ENCODE measurements around the gene NGLY1.

Gene NGLY1

GRCh38 chr3:25826510-25826909 lies 43.3 kb upstream of the NGLY1 start:
- no peak overlapping the region for H3K27ac ChIP-seq (ENCODE audit: low read depth, low read length, poor library complexity, severe bottlenecking)
- H3K9me3 ChIP-seq (ENCODE audit: low read length), result no peaks in the 10 kb centered on the region
- no peak overlapping the region for H2AFZ ChIP-seq (ENCODE audit: low read length)
- H3K27me3 ChIP-seq (ENCODE audit: insufficient read depth, low read length), result peaks cover 3% of the 10 kb centered on the region; the same call in 1 of the 2 replicates
- no peak overlapping the region for H3K9ac ChIP-seq (ENCODE audit: low read length)
- H4K20me1 ChIP-seq (ENCODE audit: insufficient read depth, low read length), result no peaks in the 10 kb centered on the region
- no peak for TF ChIP-seq CTCF (IDR thresholded peaks at IDR 0.05; ENCODE audit: low read length)
- TF ChIP-seq EZH2 (IDR thresholded peaks at IDR 0.05; ENCODE audit: borderline replicate concordance, low read length), result no peak
- no peaks in the 10 kb centered on the region for H3K79me2 ChIP-seq (ENCODE audit: insufficient read depth, low read length)
- H3K4me3 ChIP-seq (ENCODE audit: low read depth, low read length, poor library complexity, severe bottlenecking), result no peak overlapping the region
- no peaks in the 10 kb centered on the region for H3K9me2 ChIP-seq (ENCODE audit: low read depth, low read length)
- no peaks in the 10 kb centered on the region; the same call in 1 of the 2 replicates for H3K36me3 ChIP-seq (ENCODE audit: insufficient read depth, low read length)
- H3K4me1 ChIP-seq (ENCODE audit: insufficient read depth, low read length, severe bottlenecking), result no peaks in the 10 kb centered on the region
- H3F3A ChIP-seq (ENCODE audit: insufficient read depth, low read length), result no peaks in the 10 kb centered on the region
- H3K4me2 ChIP-seq (ENCODE audit: low read length), result no peak overlapping the region

- TF ChIP-seq CTCF (IDR thresholded peaks at IDR 0.05; ENCODE audit: low read length) (no peak), EZH2 (IDR thresholded peaks at IDR 0.05; ENCODE audit: borderline replicate concordance, low read length) (no peak)
- H3K4me2 ChIP-seq (ENCODE audit: low read length), result no peak overlapping the region
- no peaks in the 10 kb centered on the region for H4K20me1 ChIP-seq (ENCODE audit: insufficient read depth, low read length)
- no peaks in the 10 kb centered on the region for H3K36me3 ChIP-seq (ENCODE audit: insufficient read depth, low read length)
- no peaks in the 10 kb centered on the region for H3K27me3 ChIP-seq (ENCODE audit: insufficient read depth, low read length)
- no peak overlapping the region for H2AFZ ChIP-seq (ENCODE audit: low read length)
- no peaks in the 10 kb centered on the region for H3F3A ChIP-seq (ENCODE audit: insufficient read depth, low read length)
- H3K9me2 ChIP-seq (ENCODE audit: low read depth, low read length), result no peaks in the 10 kb centered on the region
- H3K4me3 ChIP-seq (ENCODE audit: low read depth, low read length, poor library complexity, severe bottlenecking), result no peak overlapping the region
- no peaks in the 10 kb centered on the region for H3K9me3 ChIP-seq (ENCODE audit: low read length)
- no peaks in the 10 kb centered on the region for H3K4me1 ChIP-seq (ENCODE audit: insufficient read depth, low read length, severe bottlenecking)
- no peak overlapping the region for H3K27ac ChIP-seq (ENCODE audit: low read depth, low read length, poor library complexity, severe bottlenecking)
- H3K79me2 ChIP-seq (ENCODE audit: insufficient read depth, low read length), result no peaks in the 10 kb centered on the region
- no peak overlapping the region for H3K9ac ChIP-seq (ENCODE audit: low read length)
These were observed 40.1 kb upstream of the NGLY1 start for GRCh38 chr3:25823314-25823713.

GRCh38 chr3:25821746-25822573 lies 38.7 kb upstream of the NGLY1 start:
- Histone ChIP-seq H3K4me1 (ENCODE audit: insufficient read depth, low read length, severe bottlenecking) (no peaks in the 10 kb centered on the region), H3K4me3 (ENCODE audit: low read depth, low read length, poor library complexity, severe bottlenecking) (no peak overlapping the region), H4K20me1 (ENCODE audit: insufficient read depth, low read length) (no peaks in the 10 kb centered on the region), H3K79me2 (ENCODE audit: insufficient read depth, low read length) (no peaks in the 10 kb centered on the region), H3K4me2 (ENCODE audit: low read length) (no peak overlapping the region), H3K27me3 (ENCODE audit: insufficient read depth, low read length) (no peaks in the 10 kb centered on the region), H3K36me3 (ENCODE audit: insufficient read depth, low read length) (no peaks in the 10 kb centered on the region), H3K9me2 (ENCODE audit: low read depth, low read length) (no peaks in the 10 kb centered on the region), H3F3A (ENCODE audit: insufficient read depth, low read length) (no peaks in the 10 kb centered on the region), H3K27ac (ENCODE audit: low read depth, low read length, poor library complexity, severe bottlenecking) (no peak overlapping the region), H3K9ac (ENCODE audit: low read length) (no peak overlapping the region), H3K9me3 (ENCODE audit: low read length) (no peaks in the 10 kb centered on the region), H2AFZ (ENCODE audit: low read length) (no peak overlapping the region)
- TF ChIP-seq CTCF (IDR thresholded peaks at IDR 0.05; ENCODE audit: low read length), result no peak
- no peak for TF ChIP-seq EZH2 (IDR thresholded peaks at IDR 0.05; ENCODE audit: borderline replicate concordance, low read length)
